GM23338 (cell line): ENCODE data around the gene TNFSF9. TPM values are rescaled to one million over a fixed set of nuclear protein-coding genes. Genes with fewer than 3 reads are reported as not detected.

Experiments used
- ATAC-seq: fragments of 200-7000 bp; cut with Tn5 transposase; 3 replicates; pipeline ENCODE4 v1.9.1; 2020
- DNase-seq: peaks from one replicate; pipeline ENCODE4 v3.0.0-alpha.2; 2015; ENCODE audit warnings: low spot score
- H2AFZ ChIP-seq: fragments of 200-600 bp; sonication (generic); 2 replicates; pipeline ENCODE4 v1.8.0; 2016; ENCODE audit warnings: antibody characterized with exemption, mild to moderate bottlenecking, moderate library complexity
- H3F3A ChIP-seq: fragments of 200-600 bp; sonication (generic); replicated peaks from 2 replicates; pipeline ENCODE4 v1.8.0; 2017; ENCODE audit warnings: antibody characterized with exemption, mixed run types, low read depth
- H3K27ac ChIP-seq: fragments of 200-600 bp; sonication (generic); 2 replicates; pipeline ENCODE4 v1.6.1; 2016; ENCODE audit warnings: low read depth
- H3K27me3 ChIP-seq: fragments of 200-600 bp; sonication (generic); 2 replicates; pipeline ENCODE4 v1.8.0; 2016; ENCODE audit warnings: mild to moderate bottlenecking, mixed run types, moderate library complexity; ENCODE audit not compliant: insufficient read depth
- H3K36me3 ChIP-seq: fragments of 200-600 bp; sonication (generic); 2 replicates; pipeline ENCODE4 v1.8.0; 2016; ENCODE audit warnings: mild to moderate bottlenecking; ENCODE audit not compliant: insufficient read depth
- H3K4me1 ChIP-seq: fragments of 200-600 bp; sonication (generic); 2 replicates; pipeline ENCODE4 v1.8.0; 2016; ENCODE audit warnings: mild to moderate bottlenecking, moderate library complexity; ENCODE audit not compliant: insufficient read depth
- H3K4me2 ChIP-seq: fragments of 200-600 bp; sonication (generic); 2 replicates; pipeline ENCODE4 v1.7.1; 2017; ENCODE audit warnings: mixed run types
- H3K4me3 ChIP-seq: fragments of 200-600 bp; sonication (generic); 2 replicates; pipeline ENCODE4 v1.6.1; 2016; ENCODE audit warnings: mixed run types
- H3K79me2 ChIP-seq: fragments of 200-600 bp; sonication (generic); replicated peaks from 2 replicates; pipeline ENCODE4 v1.8.0; 2017; ENCODE audit warnings: mild to moderate bottlenecking; ENCODE audit not compliant: insufficient read depth
- H3K9me2 ChIP-seq: fragments of 200-600 bp; sonication (generic); 2 replicates; pipeline ENCODE4 v1.8.0; 2017; ENCODE audit not compliant: insufficient read depth
- H4K20me1 ChIP-seq: fragments of 200-600 bp; sonication (generic); replicated peaks from 2 replicates; pipeline ENCODE4 v1.8.0; 2017; ENCODE audit warnings: mild to moderate bottlenecking; ENCODE audit not compliant: insufficient read depth
- H3K27ac Mint-ChIP-seq: 2 replicates; pipeline ENCODE4 v1.8.0; 2020; ENCODE audit warnings: inconsistent platforms, mild to moderate bottlenecking, moderate library complexity, mixed read lengths
- H3K27me3 Mint-ChIP-seq: 3 replicates; pipeline ENCODE4 v1.8.0; 2022; ENCODE audit warnings: low read depth, mild to moderate bottlenecking, moderate library complexity, mixed read lengths, inconsistent platforms; ENCODE audit not compliant: insufficient read depth, poor library complexity
- H3K36me3 Mint-ChIP-seq: 3 replicates; pipeline ENCODE4 v1.8.0; 2021; ENCODE audit warnings: low read depth, mild to moderate bottlenecking, inconsistent platforms, moderate library complexity, mixed read lengths
- H3K4me1 Mint-ChIP-seq: 3 replicates; pipeline ENCODE4 v1.8.0; 2020; ENCODE audit warnings: mild to moderate bottlenecking, inconsistent platforms, mixed read lengths
- H3K4me3 Mint-ChIP-seq: 3 replicates; pipeline ENCODE4 v1.8.0; 2021; ENCODE audit warnings: moderate library complexity, mild to moderate bottlenecking, inconsistent platforms, mixed read lengths
- H3K9me3 Mint-ChIP-seq: 3 replicates; pipeline ENCODE4 v1.8.0; 2020; ENCODE audit warnings: moderate library complexity, mild to moderate bottlenecking, inconsistent platforms, mixed read lengths
- CREB1 ChIP-seq: fragments of 250-450 bp; sonication (Bioruptor Pico); IDR thresholded peaks from 2 replicates; pipeline ENCODE4 v1.5.0; 2020; ENCODE audit warnings: low read depth, mild to moderate bottlenecking, moderate library complexity
- EZH2 ChIP-seq: fragments of 200-600 bp; sonication (generic); IDR thresholded peaks from one replicate; pipeline ENCODE4 v1.8.0; 2017; ENCODE audit warnings: antibody characterized with exemption, mild to moderate bottlenecking, low read depth; ENCODE audit not compliant: unreplicated experiment
- EZH2phosphoT487 ChIP-seq: fragments of 200-600 bp; sonication (generic); IDR thresholded peaks from one replicate; pipeline ENCODE4 v1.8.1; 2018; ENCODE audit warnings: antibody characterized with exemption; ENCODE audit not compliant: unreplicated experiment
- JUNB ChIP-seq: IDR thresholded peaks from one replicate; pipeline ENCODE4 v1.6.1; 2016; ENCODE audit warnings: antibody characterized with exemption; ENCODE audit not compliant: unreplicated experiment
- NANOG ChIP-seq: IDR thresholded peaks from 2 replicates; pipeline ENCODE4 v1.6.1; 2016; ENCODE audit warnings: antibody characterized with exemption, borderline replicate concordance
- POLR2AphosphoS5 ChIP-seq: IDR thresholded peaks from 2 replicates; pipeline ENCODE4 v1.6.1; 2016; ENCODE audit warnings: antibody characterized with exemption, low read depth
- REST ChIP-seq: IDR thresholded peaks from one replicate; pipeline ENCODE4 v1.6.1; 2018; ENCODE audit warnings: antibody characterized with exemption; ENCODE audit not compliant: unreplicated experiment
- STAT1 ChIP-seq: IDR thresholded peaks from one replicate; pipeline ENCODE4 v1.6.1; 2016; ENCODE audit warnings: antibody characterized with exemption; ENCODE audit not compliant: unreplicated experiment
- ZNF114 ChIP-seq: fragments of 250-450 bp; sonication (Bioruptor Pico); IDR thresholded peaks from 2 replicates; pipeline ENCODE4 v1.5.0; 2020; ENCODE audit warnings: mild to moderate bottlenecking, moderate library complexity
- ZNF331 ChIP-seq: fragments of 250-450 bp; sonication (Bioruptor Pico); IDR thresholded peaks from 2 replicates; pipeline ENCODE4 v1.5.0; 2020; ENCODE audit warnings: low read depth, mild to moderate bottlenecking, moderate library complexity
- ZNF462 ChIP-seq: fragments of 250-450 bp; sonication (Bioruptor Pico); IDR thresholded peaks from 2 replicates; pipeline ENCODE4 v1.5.0; 2020; ENCODE audit warnings: mild to moderate bottlenecking, moderate library complexity
- polyA plus RNA-seq: library from polyadenylated mRNA; unstranded; fragments of >200 nt; fragmentation: Nextera tagmentation; extraction: Ambion mirVana; gene quantifications from 2 replicates; pipeline ENCODE4 v1.2.1, GENCODE V29; 2016
- total RNA-seq: library from RNA; depleted of rRNA; stranded (reverse); fragments of >200 nt; shearing (Covaris generic); gene quantifications from 2 replicates; pipeline ENCODE4 v1.2.3, GENCODE V29; 2014
- TF ChIP-seq, protein P1 (sequence below): IDR thresholded peaks from 2 replicates; pipeline ENCODE4 v1.6.1; 2016; ENCODE audit warnings: antibody characterized with exemption
- TF ChIP-seq, protein P2 (sequence below), 2 experiments: fragments of 200-600 bp in 1 of 2; sonication (generic) in 1 of 2; conservative IDR thresholded peaks; 2 replicates each; pipeline versions ENCODE4 v1.5.1 to v1.6.1; 2016 to 2017; ENCODE audit warnings: antibody characterized with exemption in 2 of 2, low read depth in 2 of 2, mild to moderate bottlenecking in 2 of 2, moderate library complexity in 1 of 2

The TNFSF9 gene
- total and polyA plus RNA-seq, 2 experiments from 2014 or later = 2.6 to 9.1 TPM

DNA sequence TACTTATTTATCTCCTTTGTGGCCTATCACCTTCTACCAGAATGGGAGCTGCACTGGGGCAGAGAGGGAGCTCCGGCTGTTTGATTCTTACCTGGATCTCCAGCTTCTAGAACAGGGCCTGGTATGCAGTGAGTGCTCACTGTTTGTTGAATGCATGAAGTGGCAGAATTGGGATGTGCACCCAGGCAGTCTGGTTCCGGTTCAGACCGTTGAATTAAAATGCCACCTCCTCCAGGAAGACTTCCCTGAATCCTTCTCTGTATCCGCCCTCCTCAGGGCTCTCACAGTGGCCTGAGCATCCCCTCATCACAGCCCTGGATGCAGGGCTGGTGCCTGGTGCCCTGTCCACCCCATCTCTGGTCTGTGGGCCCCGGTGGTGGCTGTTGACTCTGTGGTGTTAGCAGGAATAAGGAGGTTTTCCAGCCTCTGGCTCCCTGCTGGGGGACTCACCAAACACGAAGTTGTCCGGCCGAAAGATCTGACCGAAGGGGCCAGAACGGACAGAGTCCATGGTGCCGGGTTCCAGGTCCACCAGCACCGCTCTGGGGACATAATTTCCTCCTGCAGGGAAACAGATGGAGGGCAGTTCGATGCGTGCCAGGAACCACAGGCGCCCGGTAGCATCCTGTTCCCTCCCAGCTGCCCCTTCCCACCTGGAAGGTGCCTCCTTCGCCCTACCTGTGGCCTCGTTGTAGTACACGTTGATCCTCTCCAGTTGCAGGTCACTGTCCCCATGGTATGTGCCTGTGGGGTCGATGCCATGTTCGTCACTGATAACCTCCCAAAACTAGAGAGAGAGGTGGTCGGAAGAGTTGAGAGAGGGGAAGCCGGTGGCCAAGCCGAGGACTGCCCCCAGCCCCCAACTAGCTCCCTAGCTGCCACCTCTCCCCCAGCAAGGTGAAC, 29.7 kb upstream of the TNFSF9 start:
- DNase-seq = peak; percentile 26

More for the DNA sequence above, 29.7 kb upstream of the TNFSF9 start:
- no peaks in the 10 kb centered on the region for H3K36me3 ChIP-seq
- peaks cover 10% of the 10 kb centered on the region; the same call in 1 of the 2 replicates for H3K27me3 ChIP-seq
- peak overlapping the region; percentile 97 for H2AFZ ChIP-seq
- peak overlapping the region; percentile 86 for H3K4me3 ChIP-seq
- Mint-ChIP-seq H3K27ac (peak overlapping the region; percentile 67; the same call in 1 of the 2 replicates), H3K9me3 (no peaks in the 10 kb centered on the region; the same call in 2 of the 3 replicates), H3K27me3 (peaks cover 23% of the 10 kb centered on the region), H3K36me3 (no peaks in the 10 kb centered on the region; the same call in 2 of the 3 replicates), H3K4me1 (peaks cover 10% of the 10 kb centered on the region), H3K4me3 (peak overlapping the region; percentile 86)
- H4K20me1 ChIP-seq = no peaks in the 10 kb centered on the region
- H3K4me1 ChIP-seq = peaks cover 6% of the 10 kb centered on the region; the same call in 1 of the 2 replicates
- peak overlapping the region; percentile 91 for H3K4me2 ChIP-seq
- ATAC-seq = peak; percentile 11
- no peaks in the 10 kb centered on the region for H3F3A ChIP-seq
- TF ChIP-seq NANOG (no peak), ZNF114 (CRISPR knock-in tag) (no peak), ZNF331 (CRISPR knock-in tag) (no peak), CREB1 (CRISPR knock-in tag) (no peak), EZH2phosphoT487 (no peak), STAT1 (no peak), REST (no peak), JUNB (no peak), ZNF462 (CRISPR knock-in tag) (no peak), POLR2AphosphoS5 (no peak), EZH2 (no peak)
- TF ChIP-seq, protein P1, sequence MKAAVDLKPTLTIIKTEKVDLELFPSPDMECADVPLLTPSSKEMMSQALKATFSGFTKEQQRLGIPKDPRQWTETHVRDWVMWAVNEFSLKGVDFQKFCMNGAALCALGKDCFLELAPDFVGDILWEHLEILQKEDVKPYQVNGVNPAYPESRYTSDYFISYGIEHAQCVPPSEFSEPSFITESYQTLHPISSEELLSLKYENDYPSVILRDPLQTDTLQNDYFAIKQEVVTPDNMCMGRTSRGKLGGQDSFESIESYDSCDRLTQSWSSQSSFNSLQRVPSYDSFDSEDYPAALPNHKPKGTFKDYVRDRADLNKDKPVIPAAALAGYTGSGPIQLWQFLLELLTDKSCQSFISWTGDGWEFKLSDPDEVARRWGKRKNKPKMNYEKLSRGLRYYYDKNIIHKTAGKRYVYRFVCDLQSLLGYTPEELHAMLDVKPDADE = no peak
- TF ChIP-seq, protein P2, sequence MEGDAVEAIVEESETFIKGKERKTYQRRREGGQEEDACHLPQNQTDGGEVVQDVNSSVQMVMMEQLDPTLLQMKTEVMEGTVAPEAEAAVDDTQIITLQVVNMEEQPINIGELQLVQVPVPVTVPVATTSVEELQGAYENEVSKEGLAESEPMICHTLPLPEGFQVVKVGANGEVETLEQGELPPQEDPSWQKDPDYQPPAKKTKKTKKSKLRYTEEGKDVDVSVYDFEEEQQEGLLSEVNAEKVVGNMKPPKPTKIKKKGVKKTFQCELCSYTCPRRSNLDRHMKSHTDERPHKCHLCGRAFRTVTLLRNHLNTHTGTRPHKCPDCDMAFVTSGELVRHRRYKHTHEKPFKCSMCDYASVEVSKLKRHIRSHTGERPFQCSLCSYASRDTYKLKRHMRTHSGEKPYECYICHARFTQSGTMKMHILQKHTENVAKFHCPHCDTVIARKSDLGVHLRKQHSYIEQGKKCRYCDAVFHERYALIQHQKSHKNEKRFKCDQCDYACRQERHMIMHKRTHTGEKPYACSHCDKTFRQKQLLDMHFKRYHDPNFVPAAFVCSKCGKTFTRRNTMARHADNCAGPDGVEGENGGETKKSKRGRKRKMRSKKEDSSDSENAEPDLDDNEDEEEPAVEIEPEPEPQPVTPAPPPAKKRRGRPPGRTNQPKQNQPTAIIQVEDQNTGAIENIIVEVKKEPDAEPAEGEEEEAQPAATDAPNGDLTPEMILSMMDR (conservative IDR thresholded peaks at IDR 0.05; ENCODE audit: low read depth in 2 of 2) = no peak
- no peaks in the 10 kb centered on the region for H3K79me2 ChIP-seq
- H3K27ac ChIP-seq = no peak overlapping the region
- H3K9me2 ChIP-seq = no peaks in the 10 kb centered on the region
